GM19467 (cell line): ENCODE data around the gene GRAMD1B.
"Not testable (repeated sequence)": the region's sequence is repeated elsewhere in the genome, so short reads cannot be mapped to it uniquely, and the experiment has no call there.

ENCODE experiments used
- ATAC-seq: cut with Tn5 transposase; IDR thresholded peaks from one replicate; pipeline ENCODE4 v1.9.1; 2021; ENCODE audit warnings: mild to moderate bottlenecking, moderate library complexity; ENCODE audit not compliant: unreplicated experiment

The GRAMD1B gene

GRCh38 chr11:123562158-123562557, 132.1 kb downstream of the GRAMD1B start:
- ATAC-seq, result no peak

GRCh38 chr11:123562829-123563228, 132.8 kb downstream of the GRAMD1B start:
- ATAC-seq, result no peak

GRCh38 chr11:123564221-123564620, 134.2 kb downstream of the GRAMD1B start:
- no peak for ATAC-seq

- no peak for ATAC-seq
Measured at GRCh38 chr11:123566852-123567251, 136.8 kb downstream of the GRAMD1B start.

GRCh38 chr11:123567466-123567865, 137.4 kb downstream of the GRAMD1B start:
- ATAC-seq, result no peak

- no peak for ATAC-seq
Measured at GRCh38 chr11:123568367-123568870, 138.3 kb downstream of the GRAMD1B start.

GRCh38 chr11:123569393-123569792, 139.3 kb downstream of the GRAMD1B start:
- ATAC-seq, result no peak

GRCh38 chr11:123570939-123571580, 141.0 kb downstream of the GRAMD1B start:
- ATAC-seq, result no peak

- not testable (repeated sequence) for ATAC-seq
Measured at GRCh38 chr11:123572791-123573190, 142.7 kb downstream of the GRAMD1B start.

- ATAC-seq, result no peak
Measured at GRCh38 chr11:123573286-123573685, 143.2 kb downstream of the GRAMD1B start.

- ATAC-seq, result no peak
Measured at GRCh38 chr11:123575441-123575840, 145.4 kb downstream of the GRAMD1B start.

- no peak for ATAC-seq
Measured at GRCh38 chr11:123576082-123576481, 146.0 kb downstream of the GRAMD1B start.

- ATAC-seq, result no peak
Measured at GRCh38 chr11:123576501-123576900, 146.4 kb downstream of the GRAMD1B start.

GRCh38 chr11:123577081-123577598, 147.1 kb downstream of the GRAMD1B start:
- no peak for ATAC-seq

GRCh38 chr11:123578778-123579481, 148.9 kb downstream of the GRAMD1B start:
- no peak for ATAC-seq

GRCh38 chr11:123579482-123579812, 149.4 kb downstream of the GRAMD1B start:
- no peak for ATAC-seq

GRCh38 chr11:123580137-123580536, 150.1 kb downstream of the GRAMD1B start:
- ATAC-seq, result no peak

GRCh38 chr11:123580557-123581275, 150.6 kb downstream of the GRAMD1B start:
- ATAC-seq, result peak; percentile 89

GRCh38 chr11:123581651-123582399, 151.8 kb downstream of the GRAMD1B start:
- no peak for ATAC-seq

- ATAC-seq, result no peak
Measured at GRCh38 chr11:123582992-123583504, 153.0 kb downstream of the GRAMD1B start.

- ATAC-seq, result no peak
Measured at GRCh38 chr11:123584186-123584585, 154.1 kb downstream of the GRAMD1B start.
